ENCODE measurements around the gene TRMT5. TPM values are rescaled to one million over a fixed set of nuclear protein-coding genes. Genes with fewer than 3 reads are reported as not detected.

TRMT5 gene
- total and polyA plus RNA-seq, 2 of the 8 experiments (the other 6 are each of a cell fraction or from before 2014, with no cell fraction given), result 4.3 to 24.2 TPM

DNA sequence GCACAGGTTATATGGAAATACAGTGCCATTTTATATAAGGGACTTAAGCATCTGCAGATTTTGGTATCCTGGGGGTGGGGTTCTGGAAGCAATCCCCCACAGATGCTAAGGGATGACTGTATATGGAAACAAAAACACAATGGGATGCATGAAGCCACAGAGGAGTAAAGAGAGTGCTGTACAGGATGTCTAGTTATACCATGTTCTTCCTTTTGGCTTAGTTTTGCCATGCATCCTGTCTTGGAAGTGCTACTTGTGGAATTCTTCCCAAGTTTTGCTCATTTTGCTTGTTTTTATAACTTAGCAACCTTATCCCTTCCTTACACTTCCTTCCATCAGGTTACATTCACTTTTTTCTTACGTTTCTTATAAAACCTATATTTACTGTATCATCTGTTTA, 55.6 kb downstream of the TRMT5 start (continued):
- no peak for TF ChIP-seq CHD7 (IDR thresholded peaks at IDR 0.05; ENCODE audit: insufficient replicate concordance, low read length)
- no peak for TF ChIP-seq TAF1 (IDR thresholded peaks at IDR 0.05; ENCODE audit: low read depth, low read length)
- TF ChIP-seq RBBP5 (IDR thresholded peaks at IDR 0.05; ENCODE audit: borderline replicate concordance, low read depth, low read length), result no peak
- TF ChIP-seq ZNF274 (IDR thresholded peaks at IDR 0.05; ENCODE audit: borderline replicate concordance, extremely low read depth, low read length), result no peak
- no peak for TF ChIP-seq HDAC6 (IDR thresholded peaks at IDR 0.05; ENCODE audit: low read depth, low read length)
- TF ChIP-seq SP2 (IDR thresholded peaks at IDR 0.05; ENCODE audit: low read length), result no peak
- TF ChIP-seq, protein P1, sequence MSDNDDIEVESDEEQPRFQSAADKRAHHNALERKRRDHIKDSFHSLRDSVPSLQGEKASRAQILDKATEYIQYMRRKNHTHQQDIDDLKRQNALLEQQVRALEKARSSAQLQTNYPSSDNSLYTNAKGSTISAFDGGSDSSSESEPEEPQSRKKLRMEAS (IDR thresholded peaks at IDR 0.05), result no peak
- no peak for TF ChIP-seq GABPA (IDR thresholded peaks at IDR 0.05; ENCODE audit: borderline replicate concordance, insufficient read depth, low read length)
- TF ChIP-seq KDM5A (IDR thresholded peaks at IDR 0.05; ENCODE audit: low read length), result no peak
- TF ChIP-seq SUZ12 (IDR thresholded peaks at IDR 0.05; ENCODE audit: low read length), result no peak
- TF ChIP-seq CREB1 (IDR thresholded peaks at IDR 0.05), result no peak
